Neural cell (in vitro differentiated cells): Measurements from ENCODE around the gene ADORA1.

Experiments used
- POLR2AphosphoS5 ChIP-seq: IDR thresholded peaks from 2 replicates; pipeline ENCODE4 v1.6.1; 2012
- RAD21 ChIP-seq: fragments of 450-650 bp; conservative IDR thresholded peaks from 2 replicates; pipeline ENCODE4 v1.6.1; 2014; ENCODE audit warnings: antibody characterized with exemption, mild to moderate bottlenecking, moderate library complexity
- TF ChIP-seq, protein P1 (sequence below): fragments of 450-650 bp; IDR thresholded peaks from 2 replicates; pipeline ENCODE4 v1.5.1; 2014; ENCODE audit warnings: antibody characterized with exemption, mild to moderate bottlenecking, moderate library complexity; ENCODE audit not compliant: poor library complexity, severe bottlenecking

DNA sequence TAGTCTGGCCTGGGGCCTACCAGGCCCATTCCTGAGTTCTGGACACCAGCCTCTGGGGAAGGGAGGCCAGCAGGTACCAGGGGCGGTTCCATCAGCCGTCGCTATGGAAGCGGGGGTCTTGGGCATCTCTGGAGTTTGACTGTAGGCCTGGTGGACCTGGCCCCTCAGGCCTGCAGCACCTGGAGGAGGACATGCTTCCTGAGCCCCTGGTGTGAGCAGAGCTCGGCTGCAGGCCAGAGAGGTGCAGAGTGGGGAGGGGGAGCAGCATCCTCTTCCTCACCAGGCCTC, 40.3 kb downstream of the ADORA1 start:
- TF ChIP-seq RAD21 (no peak), POLR2AphosphoS5 (no peak)
- TF ChIP-seq, protein P1, sequence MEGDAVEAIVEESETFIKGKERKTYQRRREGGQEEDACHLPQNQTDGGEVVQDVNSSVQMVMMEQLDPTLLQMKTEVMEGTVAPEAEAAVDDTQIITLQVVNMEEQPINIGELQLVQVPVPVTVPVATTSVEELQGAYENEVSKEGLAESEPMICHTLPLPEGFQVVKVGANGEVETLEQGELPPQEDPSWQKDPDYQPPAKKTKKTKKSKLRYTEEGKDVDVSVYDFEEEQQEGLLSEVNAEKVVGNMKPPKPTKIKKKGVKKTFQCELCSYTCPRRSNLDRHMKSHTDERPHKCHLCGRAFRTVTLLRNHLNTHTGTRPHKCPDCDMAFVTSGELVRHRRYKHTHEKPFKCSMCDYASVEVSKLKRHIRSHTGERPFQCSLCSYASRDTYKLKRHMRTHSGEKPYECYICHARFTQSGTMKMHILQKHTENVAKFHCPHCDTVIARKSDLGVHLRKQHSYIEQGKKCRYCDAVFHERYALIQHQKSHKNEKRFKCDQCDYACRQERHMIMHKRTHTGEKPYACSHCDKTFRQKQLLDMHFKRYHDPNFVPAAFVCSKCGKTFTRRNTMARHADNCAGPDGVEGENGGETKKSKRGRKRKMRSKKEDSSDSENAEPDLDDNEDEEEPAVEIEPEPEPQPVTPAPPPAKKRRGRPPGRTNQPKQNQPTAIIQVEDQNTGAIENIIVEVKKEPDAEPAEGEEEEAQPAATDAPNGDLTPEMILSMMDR: no peak
